ENCODE results near the gene COG4.

DNA sequence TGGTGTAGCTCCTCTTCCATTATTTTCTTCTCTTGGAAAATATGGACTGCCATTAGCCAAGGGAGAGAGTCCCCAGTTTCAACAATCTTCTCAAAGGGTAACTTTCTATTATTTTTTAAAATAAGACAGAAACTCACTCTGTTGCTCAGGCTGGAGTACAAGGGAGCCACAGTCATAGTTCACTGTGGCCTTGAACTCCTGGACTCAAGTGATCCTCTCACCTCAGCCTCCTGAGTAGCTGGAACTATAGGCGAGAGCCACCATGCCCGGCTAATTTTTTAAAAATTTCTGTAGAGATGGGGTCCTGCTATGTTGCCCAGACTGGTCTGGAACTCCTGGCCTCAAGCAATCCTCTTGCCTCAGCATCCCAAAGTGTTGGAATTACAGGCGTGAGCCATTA lies 13.1 kb downstream of the COG4 start:
- TF ChIP-seq, protein P1, sequence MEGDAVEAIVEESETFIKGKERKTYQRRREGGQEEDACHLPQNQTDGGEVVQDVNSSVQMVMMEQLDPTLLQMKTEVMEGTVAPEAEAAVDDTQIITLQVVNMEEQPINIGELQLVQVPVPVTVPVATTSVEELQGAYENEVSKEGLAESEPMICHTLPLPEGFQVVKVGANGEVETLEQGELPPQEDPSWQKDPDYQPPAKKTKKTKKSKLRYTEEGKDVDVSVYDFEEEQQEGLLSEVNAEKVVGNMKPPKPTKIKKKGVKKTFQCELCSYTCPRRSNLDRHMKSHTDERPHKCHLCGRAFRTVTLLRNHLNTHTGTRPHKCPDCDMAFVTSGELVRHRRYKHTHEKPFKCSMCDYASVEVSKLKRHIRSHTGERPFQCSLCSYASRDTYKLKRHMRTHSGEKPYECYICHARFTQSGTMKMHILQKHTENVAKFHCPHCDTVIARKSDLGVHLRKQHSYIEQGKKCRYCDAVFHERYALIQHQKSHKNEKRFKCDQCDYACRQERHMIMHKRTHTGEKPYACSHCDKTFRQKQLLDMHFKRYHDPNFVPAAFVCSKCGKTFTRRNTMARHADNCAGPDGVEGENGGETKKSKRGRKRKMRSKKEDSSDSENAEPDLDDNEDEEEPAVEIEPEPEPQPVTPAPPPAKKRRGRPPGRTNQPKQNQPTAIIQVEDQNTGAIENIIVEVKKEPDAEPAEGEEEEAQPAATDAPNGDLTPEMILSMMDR (IDR thresholded peaks at IDR 0.05): no peak
- no peak for TF ChIP-seq POLR2A (IDR thresholded peaks at IDR 0.05)
